Smooth muscle cell (in vitro differentiated cells): ENCODE results near the gene CDK5RAP2. TPM values are rescaled to one million over a fixed set of nuclear protein-coding genes. Genes with fewer than 3 reads are reported as not detected.

Experiments
- DNase-seq: peaks from one replicate; lab custom pipeline; 2025; ENCODE audit not compliant: unreplicated experiment; lab: John Stamatoyannopoulos, UW
- H2AFZ ChIP-seq: fragments of 200-600 bp; sonication (generic); 2 replicates; pipeline ENCODE4 v1.6.0; 2016; ENCODE audit warnings: antibody characterized with exemption, low read depth, mild to moderate bottlenecking
- H3F3A ChIP-seq: fragments of 200-600 bp; sonication (generic); 2 replicates; pipeline ENCODE4 v1.6.0; 2017; ENCODE audit warnings: antibody characterized with exemption, low read depth
- H3K27ac ChIP-seq: fragments of 200-600 bp; sonication (generic); 2 replicates; pipeline ENCODE4 v1.5.1; 2016; ENCODE audit warnings: low read depth, mild to moderate bottlenecking
- H3K27me3 ChIP-seq: fragments of 200-600 bp; sonication (generic); 2 replicates; pipeline ENCODE4 v1.6.1; 2016; ENCODE audit warnings: low read depth, mild to moderate bottlenecking
- H3K36me3 ChIP-seq: fragments of 200-600 bp; sonication (generic); 2 replicates; pipeline ENCODE4 v1.5.1; 2016; ENCODE audit warnings: low read depth
- H3K4me1 ChIP-seq: fragments of 200-600 bp; sonication (generic); 2 replicates; pipeline ENCODE4 v1.5.1; 2016; ENCODE audit warnings: low read depth
- H3K4me2 ChIP-seq: fragments of 200-600 bp; sonication (generic); 2 replicates; pipeline ENCODE4 v1.6.0; 2016; ENCODE audit warnings: mild to moderate bottlenecking
- H3K4me3 ChIP-seq: fragments of 200-600 bp; sonication (generic); 2 replicates; pipeline ENCODE4 v1.5.1; 2016; ENCODE audit warnings: mild to moderate bottlenecking
- H3K79me2 ChIP-seq: fragments of 200-600 bp; sonication (generic); 2 replicates; pipeline ENCODE4 v1.6.0; 2016; ENCODE audit warnings: low read depth, mild to moderate bottlenecking
- H3K9ac ChIP-seq: fragments of 200-600 bp; sonication (generic); 2 replicates; pipeline ENCODE4 v1.6.0; 2016; ENCODE audit warnings: low read depth
- H3K9me3 ChIP-seq: fragments of 200-600 bp; sonication (generic); replicated peaks from 2 replicates; pipeline ENCODE4 v1.5.1; 2016; ENCODE audit warnings: low read depth
- H4K20me1 ChIP-seq: fragments of 200-600 bp; sonication (generic); 2 replicates; pipeline ENCODE4 v1.6.0; 2016; ENCODE audit warnings: low read depth
- CTCF ChIP-seq: fragments of 200-600 bp; sonication (generic); IDR thresholded peaks from 2 replicates; pipeline ENCODE4 v1.5.1; 2017; ENCODE audit warnings: borderline replicate concordance, mild to moderate bottlenecking, antibody characterized with exemption; ENCODE audit not compliant: insufficient read depth, poor library complexity, severe bottlenecking
- WGBS: methylation state at CpG from one replicate; pipeline ENCODE4 v1.1.7; 2016; ENCODE audit warnings: low lambda C conversion rate; 5-methylcytosine and 5-hydroxymethylcytosine counted together
- polyA plus RNA-seq: library from polyadenylated mRNA; unstranded; fragments of >200 nt; fragmentation: Nextera tagmentation; extraction: Ambion mirVana; gene quantifications from 2 replicates; pipeline ENCODE4 v1.2.1, GENCODE V29; 2016
- total RNA-seq: library from RNA; depleted of rRNA; stranded (reverse); fragments of >200 nt; gene quantifications from 2 replicates; pipeline ENCODE4 v1.2.3, GENCODE V29; 2014

The CDK5RAP2 gene
- total and polyA plus RNA-seq, 2 experiments from 2014 or later, result 33.7 to 38.3 TPM

GRCh38 chr9:120603591-120603990 is 23.6 kb upstream of the CDK5RAP2 start:
- no peak overlapping the region for H3K27ac ChIP-seq
- H3K9me3 ChIP-seq, result no peaks in the 10 kb centered on the region
- no peaks in the 10 kb centered on the region for H3K4me1 ChIP-seq
- H3K27me3 ChIP-seq, result no peaks in the 10 kb centered on the region
- TF ChIP-seq CTCF, result no peak
- 83% methylated on average over 1 of the region's 1 CpG for WGBS
- no peaks in the 10 kb centered on the region for H3F3A ChIP-seq
- no peak overlapping the region for H3K4me2 ChIP-seq
- no peak overlapping the region for H3K4me3 ChIP-seq
- H3K79me2 ChIP-seq, result no peaks in the 10 kb centered on the region
- DNase-seq, result no peak
- H3K36me3 ChIP-seq, result no peaks in the 10 kb centered on the region
- H3K9ac ChIP-seq, result no peak overlapping the region
- no peak overlapping the region for H2AFZ ChIP-seq
- no peaks in the 10 kb centered on the region for H4K20me1 ChIP-seq

- H3K4me3 ChIP-seq, result no peak overlapping the region
- no peak for TF ChIP-seq CTCF
- H3K9ac ChIP-seq, result no peak overlapping the region
- no peaks in the 10 kb centered on the region for H3K27me3 ChIP-seq
- no peak for DNase-seq
- no peak overlapping the region for H3K4me2 ChIP-seq
- H3K4me1 ChIP-seq, result no peaks in the 10 kb centered on the region
- no peak overlapping the region for H2AFZ ChIP-seq
- no peaks in the 10 kb centered on the region for H3F3A ChIP-seq
- no peaks in the 10 kb centered on the region for H3K79me2 ChIP-seq
- WGBS, result 93% methylated on average over 1 of the region's 1 CpG
- no peaks in the 10 kb centered on the region for H3K9me3 ChIP-seq
- no peak overlapping the region for H3K27ac ChIP-seq
- no peaks in the 10 kb centered on the region for H4K20me1 ChIP-seq
- H3K36me3 ChIP-seq, result no peaks in the 10 kb centered on the region
Measured at GRCh38 chr9:120603010-120603409, 23.0 kb upstream of the CDK5RAP2 start.

DNA sequence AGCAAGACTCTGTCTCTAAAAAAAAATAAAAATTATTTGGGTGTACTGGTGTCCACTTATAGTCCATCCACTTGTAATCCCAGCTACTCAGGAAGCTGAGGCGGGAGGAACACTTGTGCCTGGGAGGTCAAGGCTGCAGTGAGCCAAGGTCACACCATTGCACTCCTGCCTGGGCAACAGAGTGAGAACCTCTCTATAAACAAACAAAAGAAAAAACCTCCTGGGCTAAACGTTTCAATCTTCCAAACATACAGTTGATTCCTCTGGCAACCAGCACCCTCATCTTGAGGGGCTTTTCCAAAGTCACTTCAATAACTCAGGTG is 13.9 kb upstream of the CDK5RAP2 start:
- Histone ChIP-seq H3K36me3 (no peaks in the 10 kb centered on the region), H3F3A (no peaks in the 10 kb centered on the region), H3K79me2 (no peaks in the 10 kb centered on the region), H3K27ac (no peak overlapping the region), H3K9ac (no peak overlapping the region), H3K9me3 (no peaks in the 10 kb centered on the region), H3K4me1 (no peaks in the 10 kb centered on the region), H4K20me1 (no peaks in the 10 kb centered on the region), H3K4me2 (no peak overlapping the region), H3K27me3 (no peaks in the 10 kb centered on the region), H2AFZ (no peak overlapping the region), H3K4me3 (no peak overlapping the region)
- no peak for DNase-seq
- no peak for TF ChIP-seq CTCF
- 84% methylated on average over 2 of the region's 2 CpGs for WGBS

DNA sequence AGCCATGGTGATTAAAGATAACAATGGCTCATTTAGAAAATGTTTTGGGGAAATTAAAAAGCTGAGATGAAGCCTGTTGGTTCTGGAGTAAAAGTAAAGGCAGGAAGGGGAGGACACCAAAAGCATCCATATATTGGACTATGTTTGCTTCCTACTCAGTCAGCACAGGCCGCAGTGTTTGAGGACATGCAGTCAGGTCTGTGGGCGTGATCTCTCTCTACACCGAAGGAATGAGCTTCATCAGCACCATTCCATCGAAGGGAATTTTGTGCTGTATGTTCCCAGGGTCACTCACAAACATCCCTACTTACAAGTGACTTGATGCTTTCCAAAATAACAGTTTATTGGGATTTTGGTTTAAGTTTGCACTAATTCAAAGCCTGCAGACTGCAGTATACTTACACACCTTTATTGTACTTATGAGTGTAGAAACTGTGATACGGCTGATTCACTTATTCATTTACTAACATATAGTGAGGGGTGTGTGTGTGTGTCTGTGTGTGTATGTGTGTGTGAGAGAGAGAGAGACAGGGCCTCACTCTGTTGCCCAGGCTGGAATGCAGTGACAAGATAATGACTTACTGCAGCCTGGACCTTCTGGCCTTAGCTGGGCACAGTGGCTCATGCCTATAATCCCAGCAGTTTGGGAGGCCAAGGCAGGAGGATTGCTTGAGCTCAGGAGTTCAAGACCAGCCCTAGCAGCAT is 13.4 kb upstream of the CDK5RAP2 start:
- Histone ChIP-seq H4K20me1 (no peaks in the 10 kb centered on the region), H3K27ac (no peak overlapping the region), H3K79me2 (no peaks in the 10 kb centered on the region), H2AFZ (no peak overlapping the region), H3K4me1 (no peaks in the 10 kb centered on the region), H3K9ac (no peak overlapping the region), H3K27me3 (no peaks in the 10 kb centered on the region), H3K9me3 (no peaks in the 10 kb centered on the region), H3K36me3 (no peaks in the 10 kb centered on the region), H3K4me2 (no peak overlapping the region), H3F3A (no peaks in the 10 kb centered on the region), H3K4me3 (no peak overlapping the region)
- DNase-seq, result no peak
- WGBS, result 86% methylated on average over 5 of the region's 5 CpGs
- TF ChIP-seq CTCF, result no peak
